ENCODE data around the gene TPMT.

GRCh38 chr6:18078866-18079265, 76.0 kb downstream of the TPMT start:
- TF ChIP-seq POLR2A (IDR thresholded peaks at IDR 0.05): no peak
- TF ChIP-seq, protein P1, sequence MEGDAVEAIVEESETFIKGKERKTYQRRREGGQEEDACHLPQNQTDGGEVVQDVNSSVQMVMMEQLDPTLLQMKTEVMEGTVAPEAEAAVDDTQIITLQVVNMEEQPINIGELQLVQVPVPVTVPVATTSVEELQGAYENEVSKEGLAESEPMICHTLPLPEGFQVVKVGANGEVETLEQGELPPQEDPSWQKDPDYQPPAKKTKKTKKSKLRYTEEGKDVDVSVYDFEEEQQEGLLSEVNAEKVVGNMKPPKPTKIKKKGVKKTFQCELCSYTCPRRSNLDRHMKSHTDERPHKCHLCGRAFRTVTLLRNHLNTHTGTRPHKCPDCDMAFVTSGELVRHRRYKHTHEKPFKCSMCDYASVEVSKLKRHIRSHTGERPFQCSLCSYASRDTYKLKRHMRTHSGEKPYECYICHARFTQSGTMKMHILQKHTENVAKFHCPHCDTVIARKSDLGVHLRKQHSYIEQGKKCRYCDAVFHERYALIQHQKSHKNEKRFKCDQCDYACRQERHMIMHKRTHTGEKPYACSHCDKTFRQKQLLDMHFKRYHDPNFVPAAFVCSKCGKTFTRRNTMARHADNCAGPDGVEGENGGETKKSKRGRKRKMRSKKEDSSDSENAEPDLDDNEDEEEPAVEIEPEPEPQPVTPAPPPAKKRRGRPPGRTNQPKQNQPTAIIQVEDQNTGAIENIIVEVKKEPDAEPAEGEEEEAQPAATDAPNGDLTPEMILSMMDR (IDR thresholded peaks at IDR 0.05): no peak

Data from Peyer's patch (tissue), 4 donors.